Neutrophil (primary cell): Measurements from ENCODE around the gene KAZALD1.

Experiments used
- H3K27ac ChIP-seq: fragments of 200-600 bp; sonication (generic); 2 replicates; pipeline ENCODE4 v1.5.1; 2016; ENCODE audit warnings: mild to moderate bottlenecking, moderate library complexity
- H3K27me3 ChIP-seq: fragments of 200-600 bp; sonication (generic); 2 replicates; pipeline ENCODE4 v1.6.0; 2016; ENCODE audit warnings: mild to moderate bottlenecking
- H3K36me3 ChIP-seq: fragments of 200-600 bp; sonication (generic); 2 replicates; pipeline ENCODE4 v1.5.1; 2017
- H3K4me1 ChIP-seq, 2 experiments: fragments of 200-600 bp in 1 of 2; sonication (generic) in 1 of 2; 1 replicate in 1 of 2; 2 replicates in 1 of 2; pipeline versions ENCODE4 v1.5.1 to v1.6.1; 2013 to 2016; ENCODE audit warnings: low read depth in 1 of 2, low read length in 1 of 2, mild to moderate bottlenecking in 1 of 2, moderate library complexity in 1 of 2; ENCODE audit not compliant: control insufficient read depth in 1 of 2, insufficient read depth in 1 of 2
- H3K4me3 ChIP-seq, 2 experiments: fragments of 200-600 bp in 1 of 2; sonication (generic) in 1 of 2; 1 replicate in 1 of 2; 2 replicates in 1 of 2; pipeline ENCODE4 v1.5.1; 2013 to 2016; ENCODE audit warnings: low read depth in 1 of 2, low read length in 1 of 2, mild to moderate bottlenecking in 1 of 2, moderate library complexity in 1 of 2
- H3K9me3 ChIP-seq: fragments of 200-600 bp; sonication (generic); 2 replicates; pipeline ENCODE4 v1.5.1; 2016
- TF ChIP-seq, protein P1 (sequence below): fragments of 200-600 bp; sonication (generic); IDR thresholded peaks from 2 replicates; pipeline ENCODE4 v1.5.1; 2016; ENCODE audit warnings: antibody characterized with exemption

Gene KAZALD1

DNA sequence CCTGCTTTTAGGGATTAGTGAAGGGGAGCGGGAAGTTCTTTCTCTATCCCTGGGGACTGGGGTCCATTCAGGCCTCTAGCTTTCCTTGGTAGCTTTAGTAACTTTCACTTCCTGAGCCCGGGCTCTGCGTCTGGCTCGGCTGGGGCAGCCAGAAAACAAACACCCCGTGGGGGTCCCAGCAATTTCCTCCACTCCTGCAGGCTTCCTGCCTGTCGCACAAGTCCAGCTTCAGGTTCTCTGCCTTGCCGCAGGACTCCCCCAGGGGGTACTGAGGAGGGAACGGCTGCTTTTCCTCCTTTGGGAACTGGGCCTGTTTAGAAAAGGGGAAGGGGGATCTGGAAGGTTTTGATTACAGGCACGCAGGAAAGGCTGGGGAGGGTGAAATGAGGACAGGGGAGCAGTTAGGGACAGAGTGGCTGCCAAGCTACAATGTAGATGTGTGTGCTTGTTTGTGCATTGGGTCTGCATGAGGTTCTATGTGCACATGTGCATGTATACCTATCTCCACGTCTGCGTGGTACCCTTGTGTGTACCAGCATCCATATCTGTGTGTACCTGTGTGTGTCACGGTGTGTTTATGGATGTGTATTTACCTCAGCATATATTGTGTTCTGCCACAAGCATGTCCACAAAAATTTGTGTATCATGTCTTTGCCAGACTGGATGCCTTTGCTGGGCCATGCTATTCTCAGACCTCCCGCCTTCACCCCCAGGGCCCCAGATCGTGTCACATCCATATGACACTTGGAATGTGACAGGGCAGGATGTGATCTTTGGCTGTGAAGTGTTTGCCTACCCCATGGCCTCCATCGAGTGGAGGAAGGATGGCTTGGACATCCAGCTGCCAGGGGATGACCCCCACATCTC is 2.0 kb downstream of the KAZALD1 start:
- Histone ChIP-seq H3K27me3 (peaks cover 73% of the 10 kb centered on the region), H3K27ac (no peak overlapping the region), H3K9me3 (no peaks in the 10 kb centered on the region), H3K36me3 (no peaks in the 10 kb centered on the region), H3K4me3 (no peak overlapping the region), H3K4me1 (peaks cover 63% of the 10 kb centered on the region in 2 experiments)
- TF ChIP-seq, protein P1, sequence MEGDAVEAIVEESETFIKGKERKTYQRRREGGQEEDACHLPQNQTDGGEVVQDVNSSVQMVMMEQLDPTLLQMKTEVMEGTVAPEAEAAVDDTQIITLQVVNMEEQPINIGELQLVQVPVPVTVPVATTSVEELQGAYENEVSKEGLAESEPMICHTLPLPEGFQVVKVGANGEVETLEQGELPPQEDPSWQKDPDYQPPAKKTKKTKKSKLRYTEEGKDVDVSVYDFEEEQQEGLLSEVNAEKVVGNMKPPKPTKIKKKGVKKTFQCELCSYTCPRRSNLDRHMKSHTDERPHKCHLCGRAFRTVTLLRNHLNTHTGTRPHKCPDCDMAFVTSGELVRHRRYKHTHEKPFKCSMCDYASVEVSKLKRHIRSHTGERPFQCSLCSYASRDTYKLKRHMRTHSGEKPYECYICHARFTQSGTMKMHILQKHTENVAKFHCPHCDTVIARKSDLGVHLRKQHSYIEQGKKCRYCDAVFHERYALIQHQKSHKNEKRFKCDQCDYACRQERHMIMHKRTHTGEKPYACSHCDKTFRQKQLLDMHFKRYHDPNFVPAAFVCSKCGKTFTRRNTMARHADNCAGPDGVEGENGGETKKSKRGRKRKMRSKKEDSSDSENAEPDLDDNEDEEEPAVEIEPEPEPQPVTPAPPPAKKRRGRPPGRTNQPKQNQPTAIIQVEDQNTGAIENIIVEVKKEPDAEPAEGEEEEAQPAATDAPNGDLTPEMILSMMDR, result no peak

DNA sequence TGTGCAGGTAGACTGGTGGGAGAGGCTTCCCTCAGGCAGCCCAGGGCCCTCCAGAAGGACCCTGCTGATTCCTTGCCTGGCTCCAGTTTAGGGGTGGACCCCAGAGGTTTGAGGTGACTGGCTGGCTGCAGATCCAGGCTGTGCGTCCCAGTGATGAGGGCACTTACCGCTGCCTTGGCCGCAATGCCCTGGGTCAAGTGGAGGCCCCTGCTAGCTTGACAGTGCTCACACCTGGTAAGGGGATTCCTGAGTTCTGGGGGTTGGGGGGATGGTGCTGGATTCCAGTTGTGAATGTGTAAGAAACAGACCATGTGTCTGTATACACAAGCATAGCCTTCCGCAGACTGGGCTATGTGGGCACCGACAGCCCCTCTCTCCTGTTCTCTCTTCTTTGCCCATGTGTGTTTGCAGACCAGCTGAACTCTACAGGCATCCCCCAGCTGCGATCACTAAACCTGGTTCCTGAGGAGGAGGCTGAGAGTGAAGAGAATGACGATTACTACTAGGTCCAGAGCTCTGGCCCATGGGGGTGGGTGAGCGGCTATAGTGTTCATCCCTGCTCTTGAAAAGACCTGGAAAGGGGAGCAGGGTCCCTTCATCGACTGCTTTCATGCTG is 2.7 kb downstream of the KAZALD1 start:
- Histone ChIP-seq H3K4me3 (no peak overlapping the region), H3K9me3 (no peaks in the 10 kb centered on the region), H3K4me1 (peaks cover 62 to 63% of the 10 kb centered on the region in 2 experiments), H3K27ac (no peak overlapping the region), H3K27me3 (peaks cover 73% of the 10 kb centered on the region), H3K36me3 (no peaks in the 10 kb centered on the region)
- TF ChIP-seq, protein P1, result no peak

DNA sequence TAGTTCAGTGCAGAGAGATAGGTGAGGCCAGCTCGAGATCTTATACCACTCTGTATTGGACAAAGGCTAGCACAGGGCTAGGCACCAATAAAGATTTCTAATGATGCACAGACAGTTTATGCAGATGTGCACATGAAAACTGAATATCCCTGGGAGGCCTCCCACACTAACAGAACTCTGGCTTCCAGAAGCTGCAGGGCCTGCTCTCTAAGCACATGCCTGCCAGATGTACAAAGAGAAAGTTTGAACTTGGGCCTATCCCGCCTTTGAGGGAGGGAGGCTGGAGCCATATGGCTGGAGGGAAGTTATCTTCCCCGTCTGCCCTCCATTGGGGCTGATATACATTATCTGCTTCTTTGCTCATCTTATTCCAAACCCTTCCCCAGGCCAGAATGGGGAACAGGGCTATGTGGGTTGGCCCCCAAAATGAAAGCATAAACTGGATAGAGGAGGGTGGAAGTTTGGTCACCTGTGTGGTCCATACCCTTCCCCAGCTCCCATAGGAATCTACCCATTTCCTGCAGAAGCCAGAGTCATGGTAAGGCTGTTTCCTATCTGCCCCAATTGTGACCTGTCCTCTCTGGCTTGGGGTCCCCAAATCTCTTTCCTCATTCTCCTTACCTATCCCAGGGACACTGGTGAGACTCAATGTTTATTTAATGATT is 3.8 kb downstream of the KAZALD1 start:
- Histone ChIP-seq H3K9me3 (no peaks in the 10 kb centered on the region), H3K27ac (no peak overlapping the region), H3K4me1 (peaks cover 53 to 55% of the 10 kb centered on the region in 2 experiments), H3K4me3 (no peak overlapping the region), H3K27me3 (peaks cover 73% of the 10 kb centered on the region), H3K36me3 (no peaks in the 10 kb centered on the region)
- TF ChIP-seq, protein P1, result no peak

DNA sequence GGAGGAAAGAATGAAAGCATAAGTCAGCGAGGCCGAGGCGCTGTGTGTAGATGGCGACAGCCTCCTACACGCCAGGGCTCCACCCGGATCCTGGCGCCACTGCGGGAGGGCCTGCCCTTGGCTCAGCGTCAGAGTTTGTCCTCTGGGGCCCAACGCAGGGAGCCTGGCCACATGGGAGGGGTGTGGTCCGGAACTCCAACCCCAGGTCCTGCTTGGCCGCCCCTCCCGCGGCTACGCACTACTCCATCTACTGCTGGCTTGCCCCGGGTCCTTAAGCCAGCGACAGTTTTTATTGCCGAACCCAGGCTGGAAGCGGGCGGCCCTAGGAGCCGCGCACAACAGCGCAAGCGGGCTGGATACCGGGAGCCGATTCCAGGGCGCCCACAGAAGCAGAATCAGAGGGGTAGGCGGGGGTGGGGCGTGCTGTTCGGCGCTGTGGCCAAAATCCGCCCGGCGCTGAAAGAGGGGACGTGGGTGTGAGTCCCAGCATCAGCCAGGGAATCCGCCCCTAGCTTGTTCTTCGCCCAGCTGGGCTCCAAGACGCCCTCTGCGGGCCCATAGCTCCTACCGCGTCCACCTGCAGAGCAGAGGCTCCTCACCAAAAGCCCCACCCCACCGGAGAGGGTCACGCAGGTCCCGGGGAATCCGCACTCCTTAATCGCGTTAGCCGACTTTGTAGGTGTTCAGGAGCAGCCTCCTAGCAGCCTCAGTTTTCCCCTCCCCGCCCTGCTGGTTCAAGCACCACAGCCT is 4.5 kb downstream of the KAZALD1 start:
- Histone ChIP-seq H3K4me3 (peak overlapping the region; percentile 2 to 74), H3K9me3 (no peaks in the 10 kb centered on the region), H3K27me3 (peaks cover 66% of the 10 kb centered on the region), H3K36me3 (no peaks in the 10 kb centered on the region), H3K4me1 (peaks cover 54 to 55% of the 10 kb centered on the region in 2 experiments), H3K27ac (no peak overlapping the region)
- TF ChIP-seq, protein P1, result no peak

DNA sequence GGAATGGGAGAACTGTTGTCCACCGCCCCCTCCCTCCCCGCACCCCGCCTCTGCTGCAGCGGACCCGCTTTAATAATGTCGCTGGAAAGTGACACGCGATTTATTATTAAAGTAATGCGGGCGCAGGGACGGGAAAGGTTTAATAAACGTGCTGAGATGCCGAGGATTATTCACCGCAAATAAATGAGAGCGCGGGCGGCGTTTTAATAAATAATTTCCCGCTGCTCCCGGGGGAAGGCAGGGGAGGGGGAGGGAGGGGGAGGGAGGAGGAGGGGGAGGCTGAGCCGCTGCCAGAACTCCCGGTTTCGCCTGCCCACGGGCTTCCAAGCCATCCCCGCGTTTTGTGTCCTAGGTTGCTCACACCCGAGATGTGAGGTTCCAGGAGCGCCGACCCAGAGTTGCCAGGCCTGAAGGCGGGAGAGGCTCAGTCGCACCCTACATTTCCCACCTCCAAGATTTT is 5.1 kb downstream of the KAZALD1 start:
- H3K27ac ChIP-seq, result no peak overlapping the region
- H3K4me1 ChIP-seq, result peaks cover 54 to 55% of the 10 kb centered on the region in 2 experiments
- H3K9me3 ChIP-seq, result no peaks in the 10 kb centered on the region
- H3K4me3 ChIP-seq, result peak overlapping the region; percentile 59 to 74
- no peaks in the 10 kb centered on the region for H3K36me3 ChIP-seq
- TF ChIP-seq, protein P1, result no peak
- H3K27me3 ChIP-seq, result peaks cover 60% of the 10 kb centered on the region
